Fibroblast of lung (primary cell): Measurements from ENCODE around the gene PLCG2. TPM values are rescaled to one million over a fixed set of nuclear protein-coding genes. Genes with fewer than 3 reads are reported as not detected.

Experiments
- DNase-seq, 2 donors: peaks; one replicate each; pipeline versions ENCODE4 v3.0.0 to v3.0.0-alpha.2; 2010; ENCODE audit warnings: low read depth in 2 of 2
- H2AFZ ChIP-seq: 2 replicates; pipeline ENCODE4 v1.5.1; 2012; ENCODE audit warnings: low read length, control low read depth, inconsistent platforms
- H3K27ac ChIP-seq: 2 replicates; pipeline ENCODE4 v1.5.1; 2011; ENCODE audit warnings: low read length, control low read depth; ENCODE audit not compliant: insufficient read depth
- H3K27me3 ChIP-seq: 2 replicates; pipeline ENCODE4 v1.5.1; 2011; ENCODE audit warnings: mild to moderate bottlenecking, low read length; ENCODE audit not compliant: control insufficient read depth, insufficient read depth
- H3K36me3 ChIP-seq: 2 replicates; pipeline ENCODE4 v1.5.1; 2011; ENCODE audit warnings: low read length; ENCODE audit not compliant: control insufficient read depth, insufficient read depth
- H3K4me1 ChIP-seq: 2 replicates; pipeline ENCODE4 v1.5.1; 2011; ENCODE audit warnings: low read length; ENCODE audit not compliant: control insufficient read depth, insufficient read depth; ENCODE audit errors: extremely low read depth
- H3K4me2 ChIP-seq: 2 replicates; pipeline ENCODE4 v1.5.1; 2011; ENCODE audit warnings: low read length, control low read depth; ENCODE audit not compliant: insufficient read depth; ENCODE audit errors: extremely low read depth
- H3K4me3 ChIP-seq, 4 experiments: fragments of 200-600 bp in 1 of 4; sonication (generic) in 1 of 4; replicated peaks in 1 of 4; 2 replicates each; pipeline ENCODE4 v1.5.1; 2011 to 2016; ENCODE audit warnings: low read length in 4 of 4, low read depth in 3 of 4, mild to moderate bottlenecking in 3 of 4, control low read depth in 2 of 4, inconsistent platforms in 1 of 4, mixed read lengths in 1 of 4; ENCODE audit not compliant: insufficient read depth in 1 of 4; ENCODE audit errors: control extremely low read depth in 1 of 4
- H3K79me2 ChIP-seq: 2 replicates; pipeline ENCODE4 v1.5.1; 2012; ENCODE audit warnings: mild to moderate bottlenecking, low read length, inconsistent platforms; ENCODE audit not compliant: control insufficient read depth, insufficient read depth
- H3K9ac ChIP-seq: 2 replicates; pipeline ENCODE4 v1.5.1; 2011; ENCODE audit warnings: mild to moderate bottlenecking, low read length, control low read depth; ENCODE audit not compliant: insufficient read depth
- H3K9me3 ChIP-seq: 2 replicates; pipeline ENCODE4 v1.5.1; 2012; ENCODE audit warnings: low read depth, low read length; ENCODE audit not compliant: control insufficient read depth, insufficient read depth
- H4K20me1 ChIP-seq: 2 replicates; pipeline ENCODE4 v1.5.1; 2011; ENCODE audit warnings: low read length; ENCODE audit not compliant: control insufficient read depth, insufficient read depth; ENCODE audit errors: extremely low read depth
- CTCF ChIP-seq, 2 donors: IDR thresholded peaks in 1 of 2; conservative IDR thresholded peaks in 1 of 2; 1 replicate in 1 of 2; 2 replicates in 1 of 2; pipeline ENCODE4 v1.5.1; 2011 to 2012; ENCODE audit warnings: low read length in 2 of 2, control low read depth in 1 of 2, inconsistent platforms in 1 of 2, low read depth in 1 of 2, mild to moderate bottlenecking in 1 of 2
- EZH2 ChIP-seq: IDR thresholded peaks from 2 replicates; pipeline ENCODE4 v1.5.1; 2012; ENCODE audit warnings: low read length, control low read depth, mild to moderate bottlenecking; ENCODE audit errors: missing control alignments
- polyA plus RNA-seq, 2 donors: library from polyadenylated mRNA; depleted of rRNA in 1 of 2; stranded (reverse) in 1 of 2; unstranded in 1 of 2; fragments of >200 nt; gene quantifications; 2 replicates each; pipeline ENCODE4 v1.2.1, GENCODE V29; 2011 to 2012; ENCODE audit warnings: missing spikeins in 1 of 2
- total RNA-seq: library from RNA; depleted of rRNA; stranded (reverse); fragments of >200 nt; gene quantifications from 2 replicates; pipeline ENCODE4 v1.2.1, GENCODE V29; 2014

PLCG2 gene
- total and polyA plus RNA-seq, 2 donors (not counting 1 experiment from before 2014, with no cell fraction given): 0.53 to 0.66 TPM

GRCh38 chr16:81744911-81745310 is 34.2 kb upstream of the PLCG2 start:
- Histone ChIP-seq H2AFZ (no peak overlapping the region), H4K20me1 (no peaks in the 10 kb centered on the region), H3K27me3 (peaks cover 2% of the 10 kb centered on the region), H3K4me1 (no peaks in the 10 kb centered on the region), H3K4me2 (no peak overlapping the region), H3K9ac (no peak overlapping the region), H3K27ac (no peak overlapping the region), H3K4me3 (no peak overlapping the region), H3K9me3 (no peaks in the 10 kb centered on the region), H3K36me3 (no peaks in the 10 kb centered on the region), H3K79me2 (no peaks in the 10 kb centered on the region)
- DNase-seq: no peak
- TF ChIP-seq CTCF (conservative IDR thresholded peaks at IDR 0.05 in 1 of 2, IDR thresholded peaks at IDR 0.05 in 1 of 2; ENCODE audit: low read depth in 1 of 2, low read length in 2 of 2) (no peak), EZH2 (no peak)

GRCh38 chr16:81745704-81746558 is 33.2 kb upstream of the PLCG2 start:
- H4K20me1 ChIP-seq: no peaks in the 10 kb centered on the region
- H3K4me3 ChIP-seq: peak overlapping the region in 2 of 4 experiments; percentile 40 to 55
- H2AFZ ChIP-seq: peak overlapping the region; percentile 92
- no peaks in the 10 kb centered on the region for H3K9me3 ChIP-seq
- H3K4me1 ChIP-seq: no peaks in the 10 kb centered on the region
- H3K79me2 ChIP-seq: no peaks in the 10 kb centered on the region
- peaks cover 2% of the 10 kb centered on the region for H3K27me3 ChIP-seq
- H3K9ac ChIP-seq: no peak overlapping the region
- TF ChIP-seq EZH2 (no peak), CTCF (conservative IDR thresholded peaks at IDR 0.05 in 1 of 2, IDR thresholded peaks at IDR 0.05 in 1 of 2; ENCODE audit: low read depth in 1 of 2, low read length in 2 of 2) (no peak)
- no peaks in the 10 kb centered on the region for H3K36me3 ChIP-seq
- H3K4me2 ChIP-seq: peak overlapping the region; percentile 64
- DNase-seq: peak; percentile 46 to 60
- H3K27ac ChIP-seq: no peak overlapping the region

- Histone ChIP-seq H2AFZ (peak overlapping the region; percentile 0), H3K4me3 (peak overlapping the region in 2 of 4 experiments; percentile 40 to 55), H4K20me1 (no peaks in the 10 kb centered on the region), H3K36me3 (no peaks in the 10 kb centered on the region), H3K27me3 (peaks cover 2% of the 10 kb centered on the region), H3K79me2 (no peaks in the 10 kb centered on the region), H3K9ac (no peak overlapping the region), H3K9me3 (no peaks in the 10 kb centered on the region), H3K4me1 (no peaks in the 10 kb centered on the region), H3K4me2 (peak overlapping the region; percentile 64), H3K27ac (no peak overlapping the region)
- no peak for DNase-seq
- no peak for TF ChIP-seq CTCF (conservative IDR thresholded peaks at IDR 0.05 in 1 of 2, IDR thresholded peaks at IDR 0.05 in 1 of 2; ENCODE audit: low read depth in 1 of 2, low read length in 2 of 2)
- no peak for TF ChIP-seq EZH2
Measured at GRCh38 chr16:81746566-81746965, 32.5 kb upstream of the PLCG2 start.
